ENCODE results near the gene KCTD5.
A peak's percentile ranks its signal among the peaks of the same experiment; 100 is the strongest.
"Not testable (repeated sequence)": the region's sequence is repeated elsewhere in the genome, so short reads cannot be mapped to it uniquely, and the experiment has no call there.

Gene KCTD5

GRCh38 chr16:2673066-2673999 is 9.0 kb upstream of the KCTD5 start:
- Histone ChIP-seq H3K9me2 (replicated peaks; ENCODE audit: insufficient read depth, low read length) (no peaks in the 10 kb centered on the region), H3K27me3 (ENCODE audit: low read length) (no peaks in the 10 kb centered on the region), H2AFZ (ENCODE audit: low read depth, low read length, severe bottlenecking) (peak overlapping the region; percentile 99), H3K36me3 (ENCODE audit: low read length) (no peaks in the 10 kb centered on the region), H4K20me1 (ENCODE audit: low read depth, low read length) (no peaks in the 10 kb centered on the region), H3K79me2 (ENCODE audit: insufficient read depth, low read length) (peaks cover 8% of the 10 kb centered on the region; the same call in 1 of the 2 replicates), H3K27ac (ENCODE audit: low read depth, low read length) (peak overlapping the region; percentile 46; the same call in 1 of the 2 replicates), H3K9ac (ENCODE audit: low read length) (peak overlapping the region; percentile 62), H3F3A (ENCODE audit: insufficient read depth) (no peaks in the 10 kb centered on the region), H3K4me2 (ENCODE audit: low read depth, low read length, poor library complexity, severe bottlenecking) (peak overlapping the region; percentile 99), H3K4me3 (ENCODE audit: insufficient read depth, low read length, poor library complexity, severe bottlenecking) (peak overlapping the region; percentile 82), H3K9me3 (ENCODE audit: insufficient read depth, low read length) (no peaks in the 10 kb centered on the region)
- TF ChIP-seq EZH2phosphoT487 (conservative IDR thresholded peaks at IDR 0.05; ENCODE audit: low read length) (no peak), CTCF (IDR thresholded peaks at IDR 0.05; ENCODE audit: insufficient read depth, low read length, poor library complexity, severe bottlenecking) (no peak)

GRCh38 chr16:2675021-2675420 is 7.3 kb upstream of the KCTD5 start:
- Histone ChIP-seq H3K4me3 (ENCODE audit: insufficient read depth, low read length, poor library complexity, severe bottlenecking) (no peak overlapping the region), H3K27me3 (ENCODE audit: low read length) (no peaks in the 10 kb centered on the region), H3K9me2 (replicated peaks; ENCODE audit: insufficient read depth, low read length) (no peaks in the 10 kb centered on the region), H2AFZ (ENCODE audit: low read depth, low read length, severe bottlenecking) (no peak overlapping the region), H3K79me2 (ENCODE audit: insufficient read depth, low read length) (peaks cover 8% of the 10 kb centered on the region; the same call in 1 of the 2 replicates), H3K4me2 (ENCODE audit: low read depth, low read length, poor library complexity, severe bottlenecking) (no peak overlapping the region), H3K27ac (ENCODE audit: low read depth, low read length) (no peak overlapping the region), H3K9me3 (ENCODE audit: insufficient read depth, low read length) (no peaks in the 10 kb centered on the region), H3F3A (ENCODE audit: insufficient read depth) (no peaks in the 10 kb centered on the region), H3K36me3 (ENCODE audit: low read length) (no peaks in the 10 kb centered on the region), H4K20me1 (ENCODE audit: low read depth, low read length) (no peaks in the 10 kb centered on the region), H3K9ac (ENCODE audit: low read length) (no peak overlapping the region)
- TF ChIP-seq EZH2phosphoT487 (conservative IDR thresholded peaks at IDR 0.05; ENCODE audit: low read length) (no peak), CTCF (IDR thresholded peaks at IDR 0.05; ENCODE audit: insufficient read depth, low read length, poor library complexity, severe bottlenecking) (no peak)

- Histone ChIP-seq H3K27me3 (ENCODE audit: low read length) (no peaks in the 10 kb centered on the region), H4K20me1 (ENCODE audit: low read depth, low read length) (no peaks in the 10 kb centered on the region), H3K27ac (ENCODE audit: low read depth, low read length) (no peak overlapping the region), H3K9me3 (ENCODE audit: insufficient read depth, low read length) (no peaks in the 10 kb centered on the region), H3K9me2 (replicated peaks; ENCODE audit: insufficient read depth, low read length) (no peaks in the 10 kb centered on the region), H2AFZ (ENCODE audit: low read depth, low read length, severe bottlenecking) (no peak overlapping the region), H3K36me3 (ENCODE audit: low read length) (no peaks in the 10 kb centered on the region), H3K9ac (ENCODE audit: low read length) (no peak overlapping the region), H3K4me2 (ENCODE audit: low read depth, low read length, poor library complexity, severe bottlenecking) (no peak overlapping the region), H3F3A (ENCODE audit: insufficient read depth) (no peaks in the 10 kb centered on the region), H3K79me2 (ENCODE audit: insufficient read depth, low read length) (peaks cover 8% of the 10 kb centered on the region; the same call in 1 of the 2 replicates), H3K4me3 (ENCODE audit: insufficient read depth, low read length, poor library complexity, severe bottlenecking) (no peak overlapping the region)
- no peak for TF ChIP-seq EZH2phosphoT487 (conservative IDR thresholded peaks at IDR 0.05; ENCODE audit: low read length)
- TF ChIP-seq CTCF (IDR thresholded peaks at IDR 0.05; ENCODE audit: insufficient read depth, low read length, poor library complexity, severe bottlenecking), result no peak
Observed at GRCh38 chr16:2675714-2676113, 6.6 kb upstream of the KCTD5 start.

DNA sequence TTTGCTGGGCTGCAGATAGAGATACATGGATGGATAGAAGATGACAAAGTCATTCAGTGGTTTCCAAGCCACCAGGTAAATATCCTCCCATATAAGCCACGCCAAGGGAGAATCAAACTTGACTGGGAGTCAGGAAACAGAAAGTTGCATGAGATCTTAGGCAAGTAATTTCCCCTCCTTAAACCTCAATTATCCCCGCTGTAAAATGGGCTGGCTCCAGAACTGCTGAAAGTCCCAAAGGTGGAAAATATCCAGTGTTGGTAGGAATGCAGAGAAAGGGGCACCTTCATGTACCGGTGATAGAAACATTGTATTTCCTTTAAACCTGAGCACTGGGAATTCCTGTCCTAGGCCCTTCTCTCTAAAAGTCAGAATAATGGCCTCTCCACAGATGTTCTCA is 5.4 kb upstream of the KCTD5 start:
- H3K27ac ChIP-seq (ENCODE audit: low read depth, low read length); H3K4me2 ChIP-seq (ENCODE audit: low read depth, low read length, poor library complexity, severe bottlenecking); H4K20me1 ChIP-seq (ENCODE audit: low read depth, low read length); H3K9me3 ChIP-seq (ENCODE audit: insufficient read depth, low read length); H2AFZ ChIP-seq (ENCODE audit: low read depth, low read length, severe bottlenecking); H3F3A ChIP-seq (ENCODE audit: insufficient read depth); H3K36me3 ChIP-seq (ENCODE audit: low read length); H3K4me3 ChIP-seq (ENCODE audit: insufficient read depth, low read length, poor library complexity, severe bottlenecking); H3K9ac ChIP-seq (ENCODE audit: low read length); H3K9me2 ChIP-seq (replicated peaks; ENCODE audit: insufficient read depth, low read length); H3K27me3 ChIP-seq (ENCODE audit: low read length): not testable (repeated sequence)
- H3K79me2 ChIP-seq (ENCODE audit: insufficient read depth, low read length), result peaks cover 16% of the 10 kb centered on the region

DNA sequence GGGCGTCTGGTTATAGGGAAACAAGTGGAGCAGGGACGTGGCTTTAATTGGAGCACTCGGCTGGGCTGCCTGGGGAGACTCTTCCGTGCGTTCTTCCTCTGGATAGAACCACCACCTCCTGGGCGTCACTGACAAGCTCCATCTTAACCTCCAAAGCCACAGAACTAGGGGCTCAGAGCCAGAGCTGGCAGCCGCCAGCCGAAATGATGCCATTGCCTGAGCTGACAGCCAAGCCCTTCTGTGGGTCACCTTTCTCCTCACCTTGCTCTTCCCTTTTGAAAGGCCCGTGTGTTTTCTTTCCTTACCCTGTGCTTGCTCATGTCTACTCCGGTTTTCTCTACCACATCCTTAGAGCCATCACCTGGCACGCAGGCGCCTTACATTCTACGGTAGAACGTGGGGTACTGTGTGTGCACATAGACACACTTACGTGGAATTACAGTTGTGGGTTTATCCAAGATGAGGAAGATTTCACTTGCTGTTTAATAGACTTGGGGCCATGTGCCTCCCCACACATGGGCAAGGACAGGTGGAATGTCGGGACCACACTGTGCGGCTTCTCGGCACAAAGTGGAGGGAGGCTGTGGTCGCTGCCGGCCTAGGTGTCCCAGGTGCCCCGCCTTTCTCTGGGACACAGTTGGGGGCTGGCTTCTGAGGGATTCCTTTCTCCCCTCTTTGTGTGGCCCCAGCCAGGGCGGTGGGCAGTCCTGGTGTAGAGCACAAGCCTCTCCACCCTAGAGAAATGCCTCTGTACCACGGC is 3.9 kb upstream of the KCTD5 start:
- H2AFZ ChIP-seq (ENCODE audit: low read depth, low read length, severe bottlenecking); H3K4me2 ChIP-seq (ENCODE audit: low read depth, low read length, poor library complexity, severe bottlenecking); H4K20me1 ChIP-seq (ENCODE audit: low read depth, low read length): not testable (repeated sequence)

More for the DNA sequence above, 3.9 kb upstream of the KCTD5 start:
- not testable (repeated sequence) for H3K27ac ChIP-seq (ENCODE audit: low read depth, low read length); H3K27me3 ChIP-seq (ENCODE audit: low read length); H3K9me2 ChIP-seq (replicated peaks; ENCODE audit: insufficient read depth, low read length); H3K4me3 ChIP-seq (ENCODE audit: insufficient read depth, low read length, poor library complexity, severe bottlenecking); H3K9ac ChIP-seq (ENCODE audit: low read length); H3F3A ChIP-seq (ENCODE audit: insufficient read depth); H3K9me3 ChIP-seq (ENCODE audit: insufficient read depth, low read length); H3K36me3 ChIP-seq (ENCODE audit: low read length)
- peaks cover 16% of the 10 kb centered on the region for H3K79me2 ChIP-seq (ENCODE audit: insufficient read depth, low read length)

Data from SU-DHL-6 (cell line).